Breast epithelium (tissue), 4 donors: ENCODE measurements around the gene LRRC1. TPM values are rescaled to one million over a fixed set of nuclear protein-coding genes. Genes with fewer than 3 reads are reported as not detected.

ENCODE experiments used
- DNase-seq, 2 donors: peaks; one replicate each; pipeline ENCODE4 v3.0.0-alpha.2; 2019; ENCODE audit warnings: low spot score in 2 of 2
- H3K27ac ChIP-seq, 2 donors: fragments of 200-600 bp; sonication (generic) in 1 of 2; one replicate each; pipeline ENCODE4 v1.5.1; 2016 to 2019; ENCODE audit warnings: mild to moderate bottlenecking in 1 of 2
- H3K27me3 ChIP-seq, 2 donors: fragments of 200-600 bp; sonication (generic) in 1 of 2; one replicate each; pipeline versions ENCODE4 v1.5.1 to v1.6.0; 2017 to 2019; ENCODE audit warnings: control low read depth in 1 of 2, mild to moderate bottlenecking in 1 of 2
- H3K36me3 ChIP-seq: fragments of 200-600 bp; one replicate; pipeline ENCODE4 v1.5.1; 2019
- H3K4me1 ChIP-seq, 2 donors: fragments of 200-600 bp; sonication (generic); one replicate each; pipeline ENCODE4 v1.5.1; 2016 to 2019; ENCODE audit warnings: control low read depth in 1 of 2
- H3K4me3 ChIP-seq, 3 donors: fragments of 200-600 bp; sonication (generic); 1 replicate in 2 of 3; 2 replicates in 1 of 3; pipeline ENCODE4 v1.5.1; 2016 to 2019; ENCODE audit warnings: mild to moderate bottlenecking in 3 of 3, moderate library complexity in 2 of 3
- H3K9me3 ChIP-seq, 2 donors: fragments of 200-600 bp; sonication (generic) in 1 of 2; one replicate each; pipeline ENCODE4 v1.5.1; 2016 to 2019; ENCODE audit warnings: control low read depth in 1 of 2
- CTCF ChIP-seq, 3 donors: fragments of 450-650 bp; IDR thresholded peaks; one replicate each; pipeline ENCODE4 v1.5.1; 2016 to 2017; ENCODE audit warnings: antibody characterized with exemption in 3 of 3, mild to moderate bottlenecking in 3 of 3, moderate library complexity in 3 of 3
- POLR2A ChIP-seq: fragments of 450-650 bp; IDR thresholded peaks from one replicate; pipeline ENCODE4 v1.6.1; 2016; ENCODE audit warnings: antibody characterized with exemption, mild to moderate bottlenecking, moderate library complexity
- POLR2AphosphoS5 ChIP-seq, 3 donors: sonication (generic); formaldehyde crosslinking; IDR thresholded peaks; one replicate each; pipeline ENCODE4 v1.6.1; 2017; ENCODE audit warnings: antibody characterized with exemption in 3 of 3
- intact Hi-C: fragments of 100-400 bp; cut with DNase I; formaldehyde crosslinking; loops from one replicate; pipeline ENCODE4 v1.15.1; 2023; ENCODE audit warnings: low total_unique reads
- total RNA-seq, 3 donors: library from RNA; depleted of rRNA; stranded (reverse); fragments of >200 nt; gene quantifications; one replicate each; pipeline ENCODE4 v1.1.0, GENCODE V29; 2016

The LRRC1 gene
- total RNA-seq, 3 donors from 2014 or later, result 10.1 to 37.9 (median 37.4) TPM

GRCh38 chr6:53822401-53823125 lies 27.8 kb downstream of the LRRC1 start:
- Histone ChIP-seq H3K9me3 (no peaks in the 10 kb centered on the region), H3K27me3 (no peaks in the 10 kb centered on the region), H3K27ac (no peak overlapping the region), H3K4me3 (no peak overlapping the region), H3K36me3 (no peaks in the 10 kb centered on the region), H3K4me1 (no peaks in the 10 kb centered on the region)
- DNase-seq, result no peak
- intact Hi-C loops, result no loop called here
- TF ChIP-seq POLR2AphosphoS5 (IDR thresholded peaks at IDR 0.05) (no peak), CTCF (IDR thresholded peaks at IDR 0.05) (no peak), POLR2A (no peak)

- no peak for TF ChIP-seq POLR2A
- DNase-seq, result no peak
- Histone ChIP-seq H3K9me3 (no peaks in the 10 kb centered on the region), H3K36me3 (no peaks in the 10 kb centered on the region), H3K4me1 (no peaks in the 10 kb centered on the region), H3K27me3 (no peaks in the 10 kb centered on the region), H3K4me3 (no peak overlapping the region), H3K27ac (no peak overlapping the region)
- intact Hi-C loops, result no loop called here
Observed at GRCh38 chr6:53824714-53825113, 29.9 kb downstream of the LRRC1 start.

GRCh38 chr6:53825532-53826321 lies 30.9 kb downstream of the LRRC1 start:
- Histone ChIP-seq H3K27me3 (no peaks in the 10 kb centered on the region), H3K9me3 (no peaks in the 10 kb centered on the region), H3K27ac (peak overlapping the region in 1 of 2 donors; percentile 34), H3K36me3 (no peaks in the 10 kb centered on the region), H3K4me3 (no peak overlapping the region), H3K4me1 (no peaks in the 10 kb centered on the region)
- intact Hi-C loops, result no loop called here
- peak in 1 of 2 donors; percentile 63 for DNase-seq
- no peak for TF ChIP-seq CTCF (IDR thresholded peaks at IDR 0.05)
- no peak for TF ChIP-seq POLR2AphosphoS5 (IDR thresholded peaks at IDR 0.05)
- no peak for TF ChIP-seq POLR2A

- H3K4me3 ChIP-seq, result no peak overlapping the region
- DNase-seq, result no peak
- no peaks in the 10 kb centered on the region for H3K36me3 ChIP-seq
- no peaks in the 10 kb centered on the region for H3K27me3 ChIP-seq
- H3K9me3 ChIP-seq, result no peaks in the 10 kb centered on the region
- intact Hi-C loops, result loop anchor here (1.0 kb wide), 1 partner anchor 19 kb away; no protein-coding TSS in a partner anchor
- no peak overlapping the region for H3K27ac ChIP-seq
- no peaks in the 10 kb centered on the region for H3K4me1 ChIP-seq
- TF ChIP-seq POLR2AphosphoS5 (IDR thresholded peaks at IDR 0.05), result no peak
- TF ChIP-seq CTCF (IDR thresholded peaks at IDR 0.05), result no peak
- no peak for TF ChIP-seq POLR2A
Observed at GRCh38 chr6:53827531-53827930, 32.7 kb downstream of the LRRC1 start.

GRCh38 chr6:53828215-53828614 lies 33.4 kb downstream of the LRRC1 start:
- Histone ChIP-seq H3K27me3 (no peaks in the 10 kb centered on the region), H3K27ac (no peak overlapping the region), H3K4me1 (no peaks in the 10 kb centered on the region), H3K9me3 (no peaks in the 10 kb centered on the region), H3K4me3 (no peak overlapping the region), H3K36me3 (no peaks in the 10 kb centered on the region)
- TF ChIP-seq POLR2A (no peak), CTCF (IDR thresholded peaks at IDR 0.05) (no peak), POLR2AphosphoS5 (IDR thresholded peaks at IDR 0.05) (no peak)
- intact Hi-C loops, result no loop called here
- no peak for DNase-seq
